MM.1S (cell line): ENCODE results near the gene BEX3.
"Not testable (repeated sequence)": the region's sequence is repeated elsewhere in the genome, so short reads cannot be mapped to it uniquely, and the experiment has no call there.

Experiments
- DNase-seq: peaks from one replicate; pipeline ENCODE4 v3.0.0-alpha.2; 2015
- H2AFZ ChIP-seq: fragments of 300-600 bp; sonication (generic); 2 replicates; pipeline ENCODE4 v1.6.0; 2016; ENCODE audit warnings: antibody characterized with exemption, low read length
- H3F3A ChIP-seq: fragments of 300-600 bp; sonication (generic); 2 replicates; pipeline ENCODE4 v1.6.1; 2016; ENCODE audit warnings: mild to moderate bottlenecking, antibody characterized with exemption, low read length, moderate library complexity, mixed read lengths; ENCODE audit not compliant: insufficient read depth
- H3K27ac ChIP-seq: fragments of 300-600 bp; sonication (generic); 2 replicates; pipeline ENCODE4 v1.5.1; 2016; ENCODE audit warnings: mild to moderate bottlenecking, low read length
- H3K27me3 ChIP-seq: fragments of 300-600 bp; sonication (generic); replicated peaks from 2 replicates; pipeline ENCODE4 v1.6.0; 2016; ENCODE audit warnings: low read length; ENCODE audit not compliant: insufficient read depth
- H3K36me3 ChIP-seq: fragments of 300-600 bp; sonication (generic); replicated peaks from 2 replicates; pipeline ENCODE4 v1.6.1; 2016; ENCODE audit warnings: mild to moderate bottlenecking, low read length, mixed read lengths; ENCODE audit not compliant: insufficient read depth
- H3K4me1 ChIP-seq: fragments of 300-600 bp; sonication (generic); 2 replicates; pipeline ENCODE4 v1.6.1; 2016; ENCODE audit warnings: low read length, mixed read lengths
- H3K4me2 ChIP-seq: fragments of 300-600 bp; sonication (generic); 2 replicates; pipeline ENCODE4 v1.6.0; 2016; ENCODE audit warnings: low read depth, low read length
- H3K4me3 ChIP-seq: fragments of 300-600 bp; sonication (generic); 2 replicates; pipeline ENCODE4 v1.5.1; 2016; ENCODE audit warnings: low read length, mixed read lengths
- H3K79me2 ChIP-seq: fragments of 300-600 bp; sonication (generic); 2 replicates; pipeline ENCODE4 v1.6.1; 2016; ENCODE audit warnings: mixed run types, low read length, mixed read lengths
- H3K9ac ChIP-seq: fragments of 300-600 bp; sonication (generic); 2 replicates; pipeline ENCODE4 v1.6.1; 2016; ENCODE audit warnings: low read length, mixed read lengths
- H3K9me2 ChIP-seq: fragments of 300-600 bp; sonication (generic); replicated peaks from 2 replicates; pipeline ENCODE4 v1.6.1; 2016; ENCODE audit warnings: mild to moderate bottlenecking, low read length, mixed read lengths; ENCODE audit not compliant: insufficient read depth
- H3K9me3 ChIP-seq: fragments of 300-600 bp; sonication (generic); replicated peaks from 2 replicates; pipeline ENCODE4 v1.6.1; 2016; ENCODE audit warnings: mild to moderate bottlenecking, low read length, mixed read lengths; ENCODE audit not compliant: insufficient read depth
- H4K20me1 ChIP-seq: fragments of 300-600 bp; sonication (generic); 2 replicates; pipeline ENCODE4 v1.6.1; 2016; ENCODE audit warnings: mild to moderate bottlenecking, low read length, moderate library complexity, mixed read lengths; ENCODE audit not compliant: insufficient read depth
- EZH2 ChIP-seq: fragments of 300-600 bp; sonication (generic); optimal IDR thresholded peaks from 2 replicates; pipeline ENCODE3; 2017; ENCODE audit warnings: low read depth, mild to moderate bottlenecking, antibody characterized with exemption, low read length, mixed read lengths
- EZH2phosphoT487 ChIP-seq: fragments of 300-600 bp; sonication (generic); IDR thresholded peaks from 2 replicates; pipeline ENCODE4 v1.6.1; 2018; ENCODE audit warnings: antibody characterized with exemption, low read length
- TF ChIP-seq, protein P1 (sequence below): fragments of 300-600 bp; sonication (generic); IDR thresholded peaks from 2 replicates; pipeline ENCODE4 v1.5.1; 2016; ENCODE audit warnings: antibody characterized with exemption, low read length, mixed read lengths

BEX3 gene

DNA sequence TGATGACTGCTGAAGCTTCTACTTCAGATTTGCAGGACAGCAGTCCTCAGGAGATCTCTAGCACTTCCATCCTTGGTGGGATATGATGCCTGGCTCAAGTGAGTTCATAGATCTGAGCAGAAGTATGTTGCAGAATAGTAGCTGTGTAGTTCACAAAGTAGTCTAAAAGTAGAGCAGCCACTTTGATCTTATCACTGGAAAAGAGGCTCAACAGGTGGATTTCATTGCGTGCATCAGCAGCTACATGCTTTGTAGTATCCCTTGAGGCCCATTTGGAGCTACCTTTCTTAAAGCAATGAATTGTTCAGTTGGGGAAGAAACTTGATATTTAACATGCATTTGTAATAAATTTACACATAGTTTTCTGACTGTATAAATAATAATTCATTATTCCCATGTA is 29.9 kb downstream of the BEX3 start:
- Histone ChIP-seq H3K79me2 (no peaks in the 10 kb centered on the region), H3K9ac (no peak overlapping the region), H3K9me2 (no peaks in the 10 kb centered on the region), H3K4me1 (0 out of 2 replicates have a peak, but pooled peaks cover 4% of the 10 kb centered on the region), H3K36me3 (no peaks in the 10 kb centered on the region), H3K4me3 (no peak overlapping the region), H3F3A (no peaks in the 10 kb centered on the region), H4K20me1 (no peaks in the 10 kb centered on the region), H2AFZ (no peak overlapping the region), H3K4me2 (no peak overlapping the region), H3K27me3 (no peaks in the 10 kb centered on the region), H3K9me3 (no peaks in the 10 kb centered on the region), H3K27ac (no peak overlapping the region)
- TF ChIP-seq, protein P1, sequence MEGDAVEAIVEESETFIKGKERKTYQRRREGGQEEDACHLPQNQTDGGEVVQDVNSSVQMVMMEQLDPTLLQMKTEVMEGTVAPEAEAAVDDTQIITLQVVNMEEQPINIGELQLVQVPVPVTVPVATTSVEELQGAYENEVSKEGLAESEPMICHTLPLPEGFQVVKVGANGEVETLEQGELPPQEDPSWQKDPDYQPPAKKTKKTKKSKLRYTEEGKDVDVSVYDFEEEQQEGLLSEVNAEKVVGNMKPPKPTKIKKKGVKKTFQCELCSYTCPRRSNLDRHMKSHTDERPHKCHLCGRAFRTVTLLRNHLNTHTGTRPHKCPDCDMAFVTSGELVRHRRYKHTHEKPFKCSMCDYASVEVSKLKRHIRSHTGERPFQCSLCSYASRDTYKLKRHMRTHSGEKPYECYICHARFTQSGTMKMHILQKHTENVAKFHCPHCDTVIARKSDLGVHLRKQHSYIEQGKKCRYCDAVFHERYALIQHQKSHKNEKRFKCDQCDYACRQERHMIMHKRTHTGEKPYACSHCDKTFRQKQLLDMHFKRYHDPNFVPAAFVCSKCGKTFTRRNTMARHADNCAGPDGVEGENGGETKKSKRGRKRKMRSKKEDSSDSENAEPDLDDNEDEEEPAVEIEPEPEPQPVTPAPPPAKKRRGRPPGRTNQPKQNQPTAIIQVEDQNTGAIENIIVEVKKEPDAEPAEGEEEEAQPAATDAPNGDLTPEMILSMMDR: no peak
- TF ChIP-seq EZH2: no peak
- no peak for TF ChIP-seq EZH2phosphoT487
- no peak for DNase-seq

DNA sequence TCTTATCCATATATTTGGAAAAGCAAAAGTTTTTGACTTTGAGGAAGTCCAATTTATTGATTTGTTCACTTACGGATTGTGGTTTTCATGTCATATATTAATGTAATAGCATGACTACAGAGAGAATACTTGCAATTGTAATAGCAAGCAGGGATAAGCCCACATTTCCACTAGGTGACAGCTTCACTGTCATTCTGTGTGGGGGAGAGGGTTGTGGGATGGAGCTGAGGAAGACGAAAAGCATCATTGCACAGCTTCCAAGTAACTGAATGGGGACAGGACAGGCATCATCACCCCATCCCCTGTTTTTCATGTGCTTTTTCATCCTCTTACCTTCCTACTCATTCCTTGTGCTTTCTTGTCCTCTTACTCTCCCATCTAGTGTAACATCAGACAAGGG is 31.4 kb downstream of the BEX3 start:
- H3K9me3 ChIP-seq: no peaks in the 10 kb centered on the region
- H3F3A ChIP-seq: no peaks in the 10 kb centered on the region
- DNase-seq: no peak
- no peak overlapping the region for H3K4me2 ChIP-seq
- H3K27me3 ChIP-seq: no peaks in the 10 kb centered on the region
- H4K20me1 ChIP-seq: no peaks in the 10 kb centered on the region
- no peaks in the 10 kb centered on the region for H3K9me2 ChIP-seq
- TF ChIP-seq EZH2 (no peak), EZH2phosphoT487 (no peak)
- TF ChIP-seq, protein P1: no peak
- no peak overlapping the region for H3K27ac ChIP-seq
- no peak overlapping the region for H3K4me3 ChIP-seq
- 0 out of 2 replicates have a peak, but pooled peaks cover 4% of the 10 kb centered on the region for H3K4me1 ChIP-seq
- H3K36me3 ChIP-seq: no peaks in the 10 kb centered on the region
- H3K79me2 ChIP-seq: no peaks in the 10 kb centered on the region
- no peak overlapping the region for H2AFZ ChIP-seq
- no peak overlapping the region for H3K9ac ChIP-seq

DNA sequence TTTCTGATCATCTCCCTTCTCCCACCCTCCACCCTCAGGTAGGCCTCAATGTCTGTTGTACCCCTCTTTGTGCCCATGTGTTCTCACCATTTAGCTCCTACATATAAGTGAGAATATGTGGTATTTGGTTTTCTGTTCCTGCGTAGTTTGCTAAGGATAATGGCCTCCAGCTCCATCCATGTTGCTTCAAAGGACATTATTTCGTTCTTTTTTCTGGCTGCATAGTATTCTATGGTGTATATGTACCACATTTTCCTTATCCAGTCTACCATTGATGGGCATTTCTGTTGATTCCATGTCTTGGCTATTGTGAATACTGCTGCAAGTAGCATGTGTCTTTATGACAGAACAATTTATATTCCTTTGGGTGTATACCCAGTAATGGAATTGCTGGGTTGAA is 35.4 kb downstream of the BEX3 start:
- H3K79me2 ChIP-seq, DNase-seq: not testable (repeated sequence)

DNA sequence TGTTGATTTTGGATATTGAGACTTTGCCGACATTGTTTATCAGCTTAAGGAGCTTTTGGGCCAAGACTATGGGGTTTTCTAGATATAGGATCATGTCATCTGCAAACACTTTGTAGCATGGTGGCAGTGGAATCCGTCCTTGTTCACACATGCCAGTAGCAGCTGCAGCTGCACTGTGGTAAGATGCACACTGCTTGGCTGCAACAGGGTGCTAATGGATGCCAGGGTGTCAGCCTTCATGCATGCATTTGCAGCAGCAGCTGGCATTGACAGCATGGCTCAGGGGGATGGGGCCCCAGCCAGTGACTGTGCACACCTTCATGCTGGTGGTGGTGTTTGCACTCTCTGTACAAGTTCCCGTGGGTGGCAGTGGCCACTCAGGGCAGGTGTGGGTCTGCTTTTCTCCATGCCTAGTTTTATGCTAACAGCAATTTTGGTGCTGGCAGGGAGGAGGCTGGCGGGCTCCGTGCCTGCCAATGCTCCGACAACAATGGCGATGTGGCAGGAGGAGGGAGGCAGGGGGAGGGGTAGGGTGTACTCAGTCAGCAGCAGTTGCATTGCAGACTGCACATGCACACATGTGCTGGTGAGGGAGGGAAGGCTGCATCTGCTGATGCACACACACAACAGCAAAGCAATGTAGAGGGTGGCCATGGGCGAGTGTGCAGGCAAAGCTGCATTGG is 37.5 kb downstream of the BEX3 start:
- H3K9me2 ChIP-seq: no peaks in the 10 kb centered on the region
- no peak overlapping the region for H3K9ac ChIP-seq
- H3K9me3 ChIP-seq: no peaks in the 10 kb centered on the region
- no peak overlapping the region for H3K4me3 ChIP-seq
- H3K79me2 ChIP-seq: no peaks in the 10 kb centered on the region
- H4K20me1 ChIP-seq: no peaks in the 10 kb centered on the region
- DNase-seq: no peak
- H3K4me1 ChIP-seq: no peaks in the 10 kb centered on the region
- no peak overlapping the region for H3K4me2 ChIP-seq
- H3F3A ChIP-seq: no peaks in the 10 kb centered on the region
- H2AFZ ChIP-seq: no peak overlapping the region
- H3K27ac ChIP-seq: no peak overlapping the region
- H3K27me3 ChIP-seq: no peaks in the 10 kb centered on the region
- H3K36me3 ChIP-seq: no peaks in the 10 kb centered on the region
- TF ChIP-seq, protein P1: no peak
- no peak for TF ChIP-seq EZH2phosphoT487
- TF ChIP-seq EZH2: no peak

More for the DNA sequence above, 35.4 kb downstream of the BEX3 start:
- H4K20me1 ChIP-seq, H3K4me2 ChIP-seq, H3K27ac ChIP-seq, H3K4me3 ChIP-seq, H3K36me3 ChIP-seq, H3K9me2 ChIP-seq, H3K9ac ChIP-seq, H3K9me3 ChIP-seq, H3K27me3 ChIP-seq, H3K4me1 ChIP-seq, H2AFZ ChIP-seq, H3F3A ChIP-seq: not testable (repeated sequence)
